K562 treated with DMSO at 1 percent for 48 hours (cell line): Measurements from ENCODE around the gene OR7E24. TPM values are rescaled to one million over a fixed set of nuclear protein-coding genes. Genes with fewer than 3 reads are reported as not detected.

Experiments used
- total RNA-seq: library from RNA; unstranded; fragments of 300-600 nt; gene quantifications from 2 replicates; pipeline ENCODE4 v1.2.3, GENCODE V29; 2022; ENCODE audit warnings: low replicate concordance; ENCODE audit errors: extremely low read depth

The OR7E24 gene
- not detected in 2 replicates for total RNA-seq

DNA sequence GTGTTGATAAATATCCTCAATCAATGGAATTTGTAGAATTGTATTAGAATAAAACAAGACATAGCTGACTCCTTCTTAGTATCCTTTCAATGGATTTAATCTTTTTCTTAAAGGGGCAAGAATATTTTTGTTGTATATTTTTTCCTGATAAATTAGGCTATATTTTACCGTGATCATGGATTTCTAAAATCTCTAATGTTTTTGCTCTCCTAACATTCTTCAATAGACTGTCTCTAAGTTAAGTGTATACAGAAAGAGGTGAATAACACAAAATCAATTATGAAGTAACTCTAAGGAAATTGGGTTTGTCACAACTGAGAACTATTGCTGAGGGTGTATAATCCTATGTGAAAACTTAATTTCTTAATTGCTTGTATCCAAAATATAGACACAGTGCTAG lies at the start of gene OR7E24:
Gene OR7E24 (plus strand): TSS at position 301 of the 400 bp plus-strand sequence. CDS start 114 bp downstream, outside the sequence.

DNA sequence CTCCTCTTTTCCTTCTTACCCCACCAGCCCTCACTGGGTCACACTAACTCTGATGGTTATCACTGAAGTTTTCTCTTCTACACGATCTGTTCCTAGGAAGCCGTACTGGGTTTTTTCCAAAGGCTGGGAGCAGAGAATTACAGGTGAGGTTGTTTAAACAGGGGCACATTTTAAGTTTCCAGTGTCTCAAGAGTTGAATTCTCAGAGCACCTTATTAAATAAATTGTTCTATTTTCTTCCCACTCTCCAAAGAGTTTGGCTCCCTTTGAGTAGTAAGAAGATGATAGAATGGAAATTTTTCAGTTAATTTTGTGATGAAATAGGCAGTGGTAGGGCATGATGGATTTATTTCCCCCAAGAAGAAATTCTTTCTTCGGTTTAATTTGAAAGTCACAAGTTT lies 31.2 kb upstream of the OR7E24 start, which contains the start of gene OR7D4:
Gene OR7D4 (minus strand): TSS at position 101 of the 400 bp plus-strand sequence. CDS start 4,752 bp downstream, outside the sequence.

Other genes starting within 250 kb of the OR7E24 start
- gene MUC16, start 240.5 kb upstream of the OR7E24 start, total RNA-seq = not detected in 2 replicates
- gene OR1M1, start 163.9 kb upstream of the OR7E24 start, total RNA-seq = not detected in 2 replicates
- not detected in 2 replicates for gene OR7G2, start 143.5 kb upstream of the OR7E24 start, total RNA-seq
- not detected in 2 replicates for gene OR7G1, start 135.2 kb upstream of the OR7E24 start, total RNA-seq
- not detected in 2 replicates for gene OR7G3, start 124.0 kb upstream of the OR7E24 start, total RNA-seq
- gene ZNF317, start 110.5 kb upstream of the OR7E24 start, total RNA-seq = not detected in 2 replicates
- gene OR7D2, start 72.0 kb upstream of the OR7E24 start, total RNA-seq = not detected in 2 replicates
- gene OR7D4, start 31.3 kb upstream of the OR7E24 start, total RNA-seq = not detected in 2 replicates
- gene ZNF699, start 58.9 kb downstream of the OR7E24 start, total RNA-seq = not detected in 2 replicates
- gene ZNF559, start 73.2 kb downstream of the OR7E24 start, total RNA-seq = not detected in 2 replicates
- gene ZNF177, start 112.1 kb downstream of the OR7E24 start, total RNA-seq = not detected in 2 replicates
- gene ZNF266, start 184.6 kb downstream of the OR7E24 start, total RNA-seq = not detected in 2 replicates
- not detected in 2 replicates for gene ZNF560, start 247.7 kb downstream of the OR7E24 start, total RNA-seq